HepG2 (cell line): Measurements from ENCODE around the gene RAB3IP. TPM values are rescaled to one million over a fixed set of nuclear protein-coding genes. Genes with fewer than 3 reads are reported as not detected.

ENCODE experiments used
- CHD4 ChIP-seq: fragments of 200-600 bp; sonication (generic); IDR thresholded peaks from 2 replicates; pipeline ENCODE4 v1.7.0; 2017; ENCODE audit warnings: mild to moderate bottlenecking, low read length, borderline replicate concordance
- FOXP4 ChIP-seq: sonication (generic); formaldehyde crosslinking; IDR thresholded peaks from 2 replicates; pipeline ENCODE4 v1.4.0; 2020; ENCODE audit warnings: missing genetic modification reagents
- HNF4A ChIP-seq: sonication (generic); formaldehyde crosslinking; IDR thresholded peaks from 2 replicates; pipeline ENCODE4 v1.4.0; 2020; ENCODE audit warnings: missing genetic modification reagents
- KAT8 ChIP-seq: IDR thresholded peaks from 2 replicates; pipeline ENCODE4 v1.6.1; 2016; ENCODE audit warnings: missing genetic modification reagents, missing compliant biosample characterization
- NONO ChIP-seq, 2 experiments: fragments of 450-650 bp in 1 of 2; sonication (generic) in 1 of 2; formaldehyde crosslinking in 1 of 2; IDR thresholded peaks in 1 of 2; conservative IDR thresholded peaks in 1 of 2; 2 replicates each; pipeline versions ENCODE4 v1.6.1 to v1.8.0; 2017 to 2022; ENCODE audit warnings: mild to moderate bottlenecking in 1 of 2, missing genetic modification reagents in 1 of 2, moderate library complexity in 1 of 2
- RFX3 ChIP-seq: IDR thresholded peaks from 2 replicates; pipeline ENCODE4 v1.6.1; 2016; ENCODE audit warnings: missing biosample characterization, missing genetic modification reagents
- STAT5B ChIP-seq: sonication (generic); formaldehyde crosslinking; IDR thresholded peaks from 2 replicates; pipeline ENCODE4 v1.4.0; 2020; ENCODE audit warnings: missing genetic modification reagents
- ZMAT5 ChIP-seq: sonication (generic); formaldehyde crosslinking; IDR thresholded peaks from 2 replicates; pipeline ENCODE4 v1.5.0; 2020; ENCODE audit warnings: mild to moderate bottlenecking, low read depth, missing genetic modification reagents, borderline replicate concordance
- ZNF205 ChIP-seq: IDR thresholded peaks from 2 replicates; pipeline ENCODE4 v1.6.1; 2018; ENCODE audit warnings: missing biosample characterization, missing genetic modification reagents
- ZNF280D ChIP-seq: sonication (generic); formaldehyde crosslinking; IDR thresholded peaks from 2 replicates; pipeline ENCODE4 v1.5.1; 2020; ENCODE audit warnings: mild to moderate bottlenecking, missing genetic modification reagents
- ZNF543 ChIP-seq: sonication (generic); formaldehyde crosslinking; IDR thresholded peaks from 2 replicates; pipeline ENCODE4 v1.4.0; 2020; ENCODE audit warnings: mild to moderate bottlenecking, missing genetic modification reagents
- ZNF768 ChIP-seq: sonication (generic); formaldehyde crosslinking; IDR thresholded peaks from 2 replicates; pipeline ENCODE4 v1.4.0; 2020; ENCODE audit warnings: missing genetic modification reagents
- ZNF891 ChIP-seq: sonication (generic); formaldehyde crosslinking; IDR thresholded peaks from 2 replicates; pipeline ENCODE4 v1.5.0; 2020; ENCODE audit warnings: mild to moderate bottlenecking, missing genetic modification reagents
- ZXDC ChIP-seq: sonication (generic); formaldehyde crosslinking; IDR thresholded peaks from 2 replicates; pipeline ENCODE4 v1.5.0; 2020; ENCODE audit warnings: mild to moderate bottlenecking, missing genetic modification reagents
- polyA plus RNA-seq, 8 experiments: library from polyadenylated mRNA; depleted of rRNA in 3 of 8; stranded (reverse) in 7 of 8; unstranded in 1 of 8; fragments of >200 nt; fragmentation: Illumina TruSeq in 4 of 8; extraction: Trizol in 4 of 8; gene quantifications; 2 replicates each; pipeline versions ENCODE4 v1.2.1 to v1.2.3, GENCODE V29; 2011 to 2016; ENCODE audit warnings: low read depth in 4 of 8, missing spikeins in 1 of 8, mixed read lengths in 1 of 8; ENCODE audit not compliant: insufficient read depth in 1 of 8
- total RNA-seq, 5 experiments: library from RNA; depleted of rRNA; stranded (reverse); fragments of >200 nt; fragmentation: Illumina TruSeq; extraction: Trizol; gene quantifications; 2 replicates each; pipeline ENCODE4 v1.2.3, GENCODE V29; 2016; ENCODE audit warnings: low read depth in 1 of 5

Gene RAB3IP
- total and polyA plus RNA-seq, 2 of the 13 experiments (the other 11 are each of a cell fraction or from before 2014, with no cell fraction given), result 33.6 to 41.1 TPM

GRCh38 chr12:69738351-69739286, at the start of gene RAB3IP (continued):
- TF ChIP-seq ZNF280D (no peak), ZNF205 (CRISPR knock-in tag) (no peak), NONO (IDR thresholded peaks at IDR 0.05) (no peak), NONO (CRISPR knock-in tag; conservative IDR thresholded peaks at IDR 0.05) (no peak), ZMAT5 (CRISPR knock-in tag) (no peak), KAT8 (CRISPR knock-in tag) (no peak), CHD4 (no peak), FOXP4 (CRISPR knock-in tag) (no peak), RFX3 (CRISPR knock-in tag) (peak; percentile 73), ZNF891 (no peak), HNF4A (CRISPR knock-in tag) (no peak), STAT5B (CRISPR knock-in tag) (no peak), ZNF768 (no peak), ZXDC (CRISPR knock-in tag) (no peak), ZNF543 (CRISPR knock-in tag) (no peak; the same call in 1 of the 2 replicates)
